Testis (tissue), 3 donors: Measurements from ENCODE around the gene ZNF865. TPM values are rescaled to one million over a fixed set of nuclear protein-coding genes. Genes with fewer than 3 reads are reported as not detected.
A peak's percentile ranks its signal among the peaks of the same experiment; 100 is the strongest.

ENCODE experiments used
- DNase-seq: peaks from one replicate; pipeline ENCODE4 v3.0.0-alpha.2; 2019
- H3K27ac ChIP-seq, 2 donors: fragments of 200-600 bp; sonication (generic); one replicate each; pipeline ENCODE4 v1.5.1; 2019
- H3K27me3 ChIP-seq: fragments of 200-600 bp; sonication (generic); one replicate; pipeline ENCODE4 v1.5.1; 2019
- H3K36me3 ChIP-seq: fragments of 200-600 bp; sonication (generic); one replicate; pipeline ENCODE4 v1.5.1; 2017; ENCODE audit warnings: low read depth; ENCODE audit errors: missing control alignments
- H3K4me1 ChIP-seq: fragments of 200-600 bp; sonication (generic); one replicate; pipeline ENCODE4 v1.5.1; 2019
- H3K4me3 ChIP-seq, 2 donors: fragments of 200-600 bp; sonication (generic); one replicate each; pipeline ENCODE4 v1.5.1; 2017 to 2019
- H3K9me3 ChIP-seq: fragments of 200-600 bp; sonication (generic); one replicate; pipeline ENCODE4 v1.5.1; 2017
- CTCF ChIP-seq, 3 experiments: fragments of 450-650 bp in 2 of 3; fragments of 200-600 bp in 1 of 3; sonication (generic) in 1 of 3; IDR thresholded peaks; one replicate each; pipeline ENCODE4 v1.5.1; 2016 to 2019; ENCODE audit warnings: antibody characterized with exemption in 3 of 3, mild to moderate bottlenecking in 2 of 3, moderate library complexity in 1 of 3
- POLR2A ChIP-seq: fragments of 450-650 bp; IDR thresholded peaks from one replicate; pipeline ENCODE4 v1.6.1; 2017; ENCODE audit warnings: antibody characterized with exemption, mild to moderate bottlenecking, moderate library complexity
- WGBS, 2 donors: methylation state at CpG; one replicate each; pipeline ENCODE4 v1.1.5; 2018; 5-methylcytosine and 5-hydroxymethylcytosine counted together
- intact Hi-C: fragments of 100-400 bp; cut with DNase I; formaldehyde crosslinking; loops from one replicate; pipeline ENCODE4 v1.15.1; 2023; ENCODE audit warnings: low total_unique reads
- polyA plus RNA-seq: library from polyadenylated mRNA; stranded (reverse); fragments of 350-450 nt; fragmentation: Illumina TruSeq; extraction: RNeasy Lipid Tissue Mini Kit (QIAGEN cat#74804); gene quantifications from one replicate; pipeline ENCODE4 v1.2.3, GENCODE V29; 2014; ENCODE audit warnings: low read depth, low replicate concordance; ENCODE audit not compliant: insufficient read depth
- total RNA-seq, 2 donors: library from RNA; depleted of rRNA; stranded (reverse); fragments of >200 nt; gene quantifications; one replicate each; pipeline ENCODE4 v1.2.3, GENCODE V29; 2016

Gene ZNF865
- total and polyA plus RNA-seq, 3 donors from 2014 or later = 4.7 to 14.5 (median 12.2) TPM

- Histone ChIP-seq H3K4me3 (no peak overlapping the region), H3K9me3 (no peaks in the 10 kb centered on the region), H3K36me3 (no peaks in the 10 kb centered on the region), H3K4me1 (peaks cover 19% of the 10 kb centered on the region), H3K27me3 (no peaks in the 10 kb centered on the region), H3K27ac (no peak overlapping the region)
- 79 to 80% methylated on average over 8 of the region's 8 CpGs for WGBS, 2 donors
- intact Hi-C loops = no loop called here
- no peak for TF ChIP-seq POLR2A
- TF ChIP-seq CTCF (IDR thresholded peaks at IDR 0.05) = no peak
- DNase-seq = no peak
Observed at GRCh38 chr19:55633861-55634260, 28.4 kb downstream of the ZNF865 start.

DNA sequence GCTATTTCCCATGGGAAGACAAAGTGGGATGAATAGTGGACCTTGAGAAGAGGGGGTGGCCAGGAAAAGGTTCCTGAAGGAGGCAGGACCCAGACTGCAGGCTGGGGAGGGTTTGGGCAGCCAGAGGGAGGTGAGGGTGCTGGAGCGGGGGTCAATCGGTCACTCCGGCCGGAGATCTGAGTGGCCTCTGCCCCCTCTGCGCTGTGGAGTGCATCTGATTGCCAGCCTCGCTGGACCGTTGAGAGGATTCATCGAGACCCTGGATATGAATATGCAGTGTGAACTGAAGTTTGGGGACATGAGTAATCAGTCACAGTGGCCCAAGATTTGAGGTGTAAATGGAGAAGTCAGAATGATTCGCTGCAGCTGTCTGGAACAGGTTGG, 29.9 kb downstream of the ZNF865 start:
- Histone ChIP-seq H3K4me1 (peaks cover 24% of the 10 kb centered on the region), H3K27me3 (no peaks in the 10 kb centered on the region), H3K36me3 (no peaks in the 10 kb centered on the region)

GRCh38 chr19:55635856-55636440, 30.5 kb downstream of the ZNF865 start:
- Histone ChIP-seq H3K9me3 (no peaks in the 10 kb centered on the region), H3K4me1 (peaks cover 27% of the 10 kb centered on the region), H3K4me3 (peak overlapping the region; percentile 88 to 99), H3K27ac (peak overlapping the region in 1 of 2 donors; percentile 92), H3K36me3 (no peaks in the 10 kb centered on the region), H3K27me3 (no peaks in the 10 kb centered on the region)
- intact Hi-C loops = no loop called here
- DNase-seq = no peak
- no peak for TF ChIP-seq POLR2A
- TF ChIP-seq CTCF (IDR thresholded peaks at IDR 0.05) = no peak
- WGBS, 2 donors = 58 to 66% methylated on average over 7 of the region's 7 CpGs

More for the DNA sequence above, 29.9 kb downstream of the ZNF865 start:
- H3K9me3 ChIP-seq = no peaks in the 10 kb centered on the region
- TF ChIP-seq CTCF (IDR thresholded peaks at IDR 0.05) = no peak
- no peak for TF ChIP-seq POLR2A
- intact Hi-C loops = no loop called here
- peak overlapping the region; percentile 88 to 99 for H3K4me3 ChIP-seq
- peak overlapping the region; percentile 92 for H3K27ac ChIP-seq
- DNase-seq = no peak
- WGBS, 2 donors = 9 to 10% methylated on average over 6 to 9 of the region's 9 CpGs

DNA sequence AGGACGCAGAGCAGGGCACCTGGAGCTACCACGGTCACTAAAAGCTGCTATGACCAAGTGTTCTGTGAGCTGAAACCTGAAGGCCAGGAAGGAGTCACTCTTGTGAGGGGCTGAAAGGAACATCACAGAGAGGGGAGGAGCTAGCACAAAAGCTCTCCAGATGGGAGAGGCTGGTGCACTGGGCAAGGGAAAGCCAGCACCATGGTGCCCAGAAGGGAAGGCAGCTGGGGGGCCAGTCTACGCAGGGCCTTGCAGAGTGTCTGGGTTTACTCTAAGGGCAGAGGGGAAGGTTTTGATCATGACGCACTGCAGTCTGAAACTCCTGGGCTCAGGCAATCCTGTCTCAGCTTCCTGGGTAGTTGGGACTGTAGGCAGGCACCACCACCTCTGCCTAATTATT, 31.3 kb downstream of the ZNF865 start:
- intact Hi-C loops = no loop called here
- H3K36me3 ChIP-seq = no peaks in the 10 kb centered on the region
- TF ChIP-seq CTCF (IDR thresholded peaks at IDR 0.05) (no peak), POLR2A (no peak)
- WGBS, 2 donors = 77 to 83% methylated on average over 4 of the region's 4 CpGs
- no peak overlapping the region for H3K4me3 ChIP-seq
- peaks cover 27% of the 10 kb centered on the region for H3K4me1 ChIP-seq
- H3K27me3 ChIP-seq = no peaks in the 10 kb centered on the region
- H3K9me3 ChIP-seq = no peaks in the 10 kb centered on the region
- DNase-seq = no peak
- no peak overlapping the region for H3K27ac ChIP-seq

DNA sequence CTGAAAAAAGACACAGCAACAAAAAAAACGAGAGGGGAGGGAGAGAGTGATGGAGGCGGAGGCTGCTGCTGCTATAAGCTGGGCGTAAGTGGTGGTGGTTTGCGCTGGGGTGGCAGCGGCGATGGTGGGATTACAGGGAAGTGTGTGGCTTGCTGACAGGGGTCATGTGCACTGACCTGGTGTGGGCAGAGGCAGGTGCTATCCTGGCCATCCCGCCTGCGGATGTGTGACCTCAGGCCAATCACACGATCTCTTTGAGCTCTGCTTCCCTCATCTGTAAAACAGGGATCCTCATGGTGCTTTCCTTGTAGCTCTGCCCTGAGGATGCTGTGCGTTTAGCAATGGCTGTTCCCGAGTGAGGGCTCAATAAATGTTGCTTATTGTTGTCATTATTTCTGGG, 32.1 kb downstream of the ZNF865 start:
- TF ChIP-seq CTCF (IDR thresholded peaks at IDR 0.05) = no peak
- no peak for TF ChIP-seq POLR2A

More for the DNA sequence above, 32.1 kb downstream of the ZNF865 start:
- no peaks in the 10 kb centered on the region for H3K27me3 ChIP-seq
- no peaks in the 10 kb centered on the region for H3K36me3 ChIP-seq
- H3K27ac ChIP-seq = no peak overlapping the region
- H3K9me3 ChIP-seq = no peaks in the 10 kb centered on the region
- 74 to 82% methylated on average over 11 of the region's 11 CpGs for WGBS, 2 donors
- peaks cover 33% of the 10 kb centered on the region for H3K4me1 ChIP-seq
- no peak for DNase-seq
- intact Hi-C loops = no loop called here
- H3K4me3 ChIP-seq = no peak overlapping the region
